IPS-15b (cell line): Measurements from ENCODE around the gene CHTOP.
"Not testable (repeated sequence)": the region's sequence is repeated elsewhere in the genome, so short reads cannot be mapped to it uniquely, and the experiment has no call there.

ENCODE experiments used
- H3K27me3 ChIP-seq: one replicate; pipeline ENCODE4 v1.6.1; 2013; ENCODE audit warnings: low read length; ENCODE audit not compliant: control insufficient read depth, insufficient read depth
- H3K36me3 ChIP-seq: one replicate; pipeline ENCODE4 v1.6.1; 2013; ENCODE audit warnings: low read length; ENCODE audit not compliant: control insufficient read depth, insufficient read depth
- H3K4me1 ChIP-seq: one replicate; pipeline ENCODE4 v1.6.1; 2013; ENCODE audit warnings: mild to moderate bottlenecking, low read length; ENCODE audit not compliant: control insufficient read depth, insufficient read depth
- H3K4me3 ChIP-seq: one replicate; pipeline ENCODE4 v1.5.1; 2013; ENCODE audit warnings: low read depth, low read length
- H3K9ac ChIP-seq: one replicate; pipeline ENCODE4 v1.6.1; 2013; ENCODE audit warnings: low read depth, mild to moderate bottlenecking, low read length
- H3K9me3 ChIP-seq: one replicate; pipeline ENCODE4 v1.6.1; 2013; ENCODE audit warnings: mild to moderate bottlenecking, low read length; ENCODE audit not compliant: control insufficient read depth, insufficient read depth

Gene CHTOP

GRCh38 chr1:153652805-153653500, 19.1 kb downstream of the CHTOP start:
- Histone ChIP-seq H3K9ac (no peak overlapping the region), H3K4me1 (no peaks in the 10 kb centered on the region), H3K4me3 (no peak overlapping the region), H3K27me3 (no peaks in the 10 kb centered on the region), H3K9me3 (no peaks in the 10 kb centered on the region), H3K36me3 (no peaks in the 10 kb centered on the region)

- H3K9ac ChIP-seq, result no peak overlapping the region
- H3K4me3 ChIP-seq, result no peak overlapping the region
- H3K9me3 ChIP-seq, result no peaks in the 10 kb centered on the region
- H3K27me3 ChIP-seq, result no peaks in the 10 kb centered on the region
- peaks cover 5% of the 10 kb centered on the region for H3K36me3 ChIP-seq
- H3K4me1 ChIP-seq, result peaks cover 2% of the 10 kb centered on the region
Observed at GRCh38 chr1:153655333-153655732, 21.5 kb downstream of the CHTOP start.

GRCh38 chr1:153658400-153659174, 24.7 kb downstream of the CHTOP start, which contains the start of gene SNAPIN:
Gene SNAPIN (plus strand): TSS chr1:153658703. CDS start chr1:153658744, 41 bp downstream.
- no peaks in the 10 kb centered on the region for H3K9me3 ChIP-seq
- H3K27me3 ChIP-seq, result no peaks in the 10 kb centered on the region
- H3K4me1 ChIP-seq, result peaks cover 2% of the 10 kb centered on the region
- peaks cover 27% of the 10 kb centered on the region for H3K36me3 ChIP-seq
- peak within 1 kb of the TSS; percentile 54 for H3K9ac ChIP-seq
- peak within 1 kb of the TSS; percentile 86 for H3K4me3 ChIP-seq

- peak overlapping the region; percentile 86 for H3K4me3 ChIP-seq
- peaks cover 2% of the 10 kb centered on the region for H3K4me1 ChIP-seq
- no peaks in the 10 kb centered on the region for H3K9me3 ChIP-seq
- H3K9ac ChIP-seq, result peak overlapping the region; percentile 54
- no peaks in the 10 kb centered on the region for H3K27me3 ChIP-seq
- H3K36me3 ChIP-seq, result peaks cover 31% of the 10 kb centered on the region
Observed at GRCh38 chr1:153659175-153659534, 25.3 kb downstream of the CHTOP start.

- Histone ChIP-seq H3K4me3 (peak overlapping the region; percentile 86), H3K36me3 (peaks cover 34% of the 10 kb centered on the region), H3K4me1 (peaks cover 2% of the 10 kb centered on the region), H3K27me3 (no peaks in the 10 kb centered on the region), H3K9ac (no peak overlapping the region), H3K9me3 (no peaks in the 10 kb centered on the region)
Observed at GRCh38 chr1:153659656-153660055, 25.8 kb downstream of the CHTOP start.

GRCh38 chr1:153661111-153661708, 27.3 kb downstream of the CHTOP start:
- no peaks in the 10 kb centered on the region for H3K27me3 ChIP-seq
- H3K36me3 ChIP-seq, result peaks cover 46% of the 10 kb centered on the region
- H3K9ac ChIP-seq, result no peak overlapping the region
- H3K4me3 ChIP-seq, result no peak overlapping the region
- peaks cover 2% of the 10 kb centered on the region for H3K4me1 ChIP-seq
- H3K9me3 ChIP-seq, result no peaks in the 10 kb centered on the region

- H3K27me3 ChIP-seq, result no peaks in the 10 kb centered on the region
- no peaks in the 10 kb centered on the region for H3K9me3 ChIP-seq
- no peak overlapping the region for H3K9ac ChIP-seq
- no peak overlapping the region for H3K4me3 ChIP-seq
- peaks cover 2% of the 10 kb centered on the region for H3K4me1 ChIP-seq
- H3K36me3 ChIP-seq, result peaks cover 56% of the 10 kb centered on the region
Observed at GRCh38 chr1:153662269-153662668, 28.4 kb downstream of the CHTOP start.

- H3K9me3 ChIP-seq, result no peaks in the 10 kb centered on the region
- H3K36me3 ChIP-seq, result peaks cover 65% of the 10 kb centered on the region
- no peak overlapping the region for H3K4me3 ChIP-seq
- no peak overlapping the region for H3K9ac ChIP-seq
- no peaks in the 10 kb centered on the region for H3K27me3 ChIP-seq
- peaks cover 2% of the 10 kb centered on the region for H3K4me1 ChIP-seq
Observed at GRCh38 chr1:153663211-153663610, 29.3 kb downstream of the CHTOP start.

GRCh38 chr1:153667439-153667838, 33.6 kb downstream of the CHTOP start:
- no peaks in the 10 kb centered on the region for H3K27me3 ChIP-seq
- no peak overlapping the region for H3K4me3 ChIP-seq
- no peaks in the 10 kb centered on the region for H3K4me1 ChIP-seq
- peaks cover 58% of the 10 kb centered on the region for H3K36me3 ChIP-seq
- no peak overlapping the region for H3K9ac ChIP-seq
- H3K9me3 ChIP-seq, result no peaks in the 10 kb centered on the region

GRCh38 chr1:153668672-153669071, 34.8 kb downstream of the CHTOP start:
- H3K27me3 ChIP-seq, H3K4me1 ChIP-seq, H3K4me3 ChIP-seq, H3K9ac ChIP-seq, H3K9me3 ChIP-seq: not testable (repeated sequence)
- peaks cover 49% of the 10 kb centered on the region for H3K36me3 ChIP-seq

- Histone ChIP-seq H3K9me3 (no peaks in the 10 kb centered on the region), H3K36me3 (peaks cover 42% of the 10 kb centered on the region), H3K4me1 (no peaks in the 10 kb centered on the region), H3K27me3 (no peaks in the 10 kb centered on the region), H3K4me3 (peak overlapping the region; percentile 98), H3K9ac (no peak overlapping the region)
Observed at GRCh38 chr1:153669606-153670005, 35.7 kb downstream of the CHTOP start.
